ENCODE results near the gene SART1. TPM values are rescaled to one million over a fixed set of nuclear protein-coding genes. Genes with fewer than 3 reads are reported as not detected.
"Not testable (repeated sequence)": the region's sequence is repeated elsewhere in the genome, so short reads cannot be mapped to it uniquely, and the experiment has no call there.

The SART1 gene
- total RNA-seq, 1 donor from 2014 or later, result 29.7 TPM

GRCh38 chr11:66001942-66002647 is 40.6 kb downstream of the SART1 start, which contains the start of the genes BANF1 and EIF1AD:
Gene BANF1 (plus strand): TSS chr11:66002503. CDS start chr11:66003251, 748 bp downstream.
Gene EIF1AD (minus strand): TSS chr11:66002157. CDS start chr11:66000389, 1,768 bp downstream.
- peak; percentile 92 for ATAC-seq

- ATAC-seq, result peak; percentile 75
Measured at GRCh38 chr11:66002648-66003225, 41.2 kb downstream of the SART1 start.

- ATAC-seq, result no peak
Measured at GRCh38 chr11:66003291-66003690, 41.8 kb downstream of the SART1 start.

- no peak for ATAC-seq
Measured at GRCh38 chr11:66004186-66004585, 42.7 kb downstream of the SART1 start.

- ATAC-seq, result no peak
Measured at GRCh38 chr11:66006134-66006890, 44.8 kb downstream of the SART1 start.

GRCh38 chr11:66006891-66007176 is 45.3 kb downstream of the SART1 start:
- ATAC-seq, result no peak

- no peak for ATAC-seq
Measured at GRCh38 chr11:66007201-66007634, 45.7 kb downstream of the SART1 start.

- ATAC-seq, result no peak
Measured at GRCh38 chr11:66008095-66008467, 46.5 kb downstream of the SART1 start.

GRCh38 chr11:66008468-66009101 is 47.1 kb downstream of the SART1 start:
- ATAC-seq, result peak; percentile 61

- ATAC-seq, result not testable (repeated sequence)
Measured at GRCh38 chr11:66010036-66010435, 48.5 kb downstream of the SART1 start.

- ATAC-seq, result peak; percentile 73
Measured at GRCh38 chr11:66011239-66011784, 49.8 kb downstream of the SART1 start.

- peak; percentile 5 for ATAC-seq
Measured at GRCh38 chr11:66011785-66012303, 50.3 kb downstream of the SART1 start, which contains the start of gene CST6. Gene CST6 (plus strand): TSS chr11:66012008. CDS start chr11:66012045, 37 bp downstream.

- no peak for ATAC-seq
Measured at GRCh38 chr11:66012371-66012945, 50.9 kb downstream of the SART1 start.

GRCh38 chr11:66012946-66013761 is 51.6 kb downstream of the SART1 start:
- peak; percentile 69 for ATAC-seq

- ATAC-seq, result no peak
Measured at GRCh38 chr11:66013762-66014100, 52.2 kb downstream of the SART1 start.

- no peak for ATAC-seq
Measured at GRCh38 chr11:66014804-66015453, 53.4 kb downstream of the SART1 start.

- ATAC-seq, result no peak
Measured at GRCh38 chr11:66015454-66015881, 53.9 kb downstream of the SART1 start.

- no peak for ATAC-seq
Measured at GRCh38 chr11:66015936-66016792, 54.6 kb downstream of the SART1 start.

GRCh38 chr11:66016793-66017177 is 55.3 kb downstream of the SART1 start:
- no peak for ATAC-seq

GRCh38 chr11:66017321-66017720 is 55.8 kb downstream of the SART1 start:
- ATAC-seq, result no peak
